Peyer's patch (tissue), 4 donors: ENCODE results near the gene ZNF418. TPM values are rescaled to one million over a fixed set of nuclear protein-coding genes. Genes with fewer than 3 reads are reported as not detected.
A peak's percentile ranks its signal among the peaks of the same experiment; 100 is the strongest.

Experiments
- DNase-seq, 3 donors: peaks; one replicate each; pipeline ENCODE4 v3.0.0-alpha.2; 2017 to 2019
- H3K27ac ChIP-seq, 4 donors: fragments of 200-600 bp; sonication (generic); one replicate each; pipeline ENCODE4 v1.5.1; 2016 to 2019
- H3K27me3 ChIP-seq, 2 donors: fragments of 200-600 bp; sonication (generic); one replicate each; pipeline ENCODE4 v1.5.1; 2019
- H3K36me3 ChIP-seq, 3 donors: fragments of 200-600 bp; sonication (generic); one replicate each; pipeline ENCODE4 v1.5.1; 2016 to 2019
- H3K4me1 ChIP-seq, 4 donors: fragments of 200-600 bp; sonication (generic); one replicate each; pipeline ENCODE4 v1.5.1; 2016 to 2019
- H3K4me3 ChIP-seq, 4 donors: fragments of 200-600 bp; sonication (generic); 1 replicate in 3 of 4; 2 replicates in 1 of 4; pipeline ENCODE4 v1.5.1; 2016 to 2019; ENCODE audit warnings: mild to moderate bottlenecking in 1 of 4
- H3K9me3 ChIP-seq, 4 donors: fragments of 200-600 bp; sonication (generic); one replicate each; pipeline ENCODE4 v1.5.1; 2016 to 2019; ENCODE audit warnings: mild to moderate bottlenecking in 1 of 4
- CTCF ChIP-seq, 6 experiments: fragments of 450-650 bp in 4 of 6; fragments of 200-600 bp in 2 of 6; sonication (generic) in 1 of 6; IDR thresholded peaks; one replicate each; pipeline ENCODE4 v1.5.1; 2017 to 2019; ENCODE audit warnings: antibody characterized with exemption in 6 of 6, mild to moderate bottlenecking in 3 of 6, moderate library complexity in 1 of 6
- POLR2A ChIP-seq, 2 donors: fragments of 450-650 bp; IDR thresholded peaks; one replicate each; pipeline ENCODE4 v1.5.1; 2017; ENCODE audit warnings: antibody characterized with exemption in 2 of 2, mild to moderate bottlenecking in 2 of 2, moderate library complexity in 2 of 2
- total RNA-seq, 4 donors: library from RNA; depleted of rRNA; stranded (reverse); fragments of >200 nt; gene quantifications; one replicate each; pipeline ENCODE4 v1.1.0, GENCODE V29; 2016

ZNF418 gene
- total RNA-seq = 10 to 100 TPM in 1 of 4 donors, 1 to 10 TPM in 2, under 1 TPM in 1; 0.88 to 16.5 (median 2.4) TPM

GRCh38 chr19:57934820-57935665 lies at the start of gene ZNF418:
Gene ZNF418, minus strand, starts transcription at chr19:57935402. Its CDS starts 1,580 bp downstream, at chr19:57933822.
- no peak for TF ChIP-seq POLR2A (IDR thresholded peaks at IDR 0.05)
- TF ChIP-seq CTCF (IDR thresholded peaks at IDR 0.05) = no peak
- Histone ChIP-seq H3K4me3 (peak within 1 kb of the TSS; percentile 37 to 63 (median 57)), H3K36me3 (peaks cover 0 to 19% (median 0%) of the 10 kb centered on the region in 3 donors), H3K4me1 (no peaks in the 10 kb centered on the region), H3K9me3 (peaks cover 0 to 71% (median 9%) of the 10 kb centered on the region in 4 donors), H3K27ac (peak within 1 kb of the TSS in 3 of 4 donors; percentile 50 to 68 (median 60)), H3K27me3 (no peaks in the 10 kb centered on the region)
- DNase-seq = peak; percentile 34 to 62 (median 51)

- DNase-seq = no peak
- Histone ChIP-seq H3K4me1 (no peaks in the 10 kb centered on the region), H3K27ac (no peak overlapping the region), H3K4me3 (no peak overlapping the region), H3K27me3 (no peaks in the 10 kb centered on the region), H3K9me3 (peaks cover 0 to 98% (median 54%) of the 10 kb centered on the region in 4 donors), H3K36me3 (peaks cover 4 to 71% (median 7%) of the 10 kb centered on the region in 3 donors)
- TF ChIP-seq POLR2A (IDR thresholded peaks at IDR 0.05) (no peak), CTCF (IDR thresholded peaks at IDR 0.05) (no peak)
Observed at GRCh38 chr19:57978586-57979289, 43.5 kb upstream of the ZNF418 start.

DNA sequence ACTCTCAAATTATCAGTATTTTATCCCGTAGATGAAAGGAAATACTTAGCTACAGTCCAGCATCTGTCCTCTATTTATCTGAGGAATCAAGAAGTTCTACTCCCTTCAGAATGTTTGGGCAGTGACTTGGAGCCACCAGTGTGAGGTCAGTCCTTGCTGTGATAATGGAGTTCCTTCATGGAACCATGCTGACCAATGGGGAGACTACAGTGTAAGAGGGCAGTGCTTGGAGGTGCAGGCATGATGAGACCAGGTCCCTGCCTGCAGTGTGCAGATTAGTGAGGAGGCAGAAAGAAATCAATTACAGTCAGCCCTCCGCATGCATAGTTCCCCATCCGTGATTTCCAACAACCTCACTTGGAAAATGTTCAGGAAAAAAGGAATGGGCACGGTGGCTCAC lies 39.2 kb upstream of the ZNF418 start, which contains the start of gene C19orf18:
Gene C19orf18 (minus strand): TSS at position 101 of the 400 bp plus-strand sequence. CDS start 102 bp downstream, outside the sequence.
- Histone ChIP-seq H3K36me3 (peaks cover 0 to 28% (median 0%) of the 10 kb centered on the region in 3 donors), H3K9me3 (peaks cover 0 to 88% (median 45%) of the 10 kb centered on the region in 4 donors), H3K27me3 (no peaks in the 10 kb centered on the region), H3K27ac (no peak within 1 kb of the TSS), H3K4me1 (no peaks in the 10 kb centered on the region), H3K4me3 (no peak within 1 kb of the TSS)
- no peak for DNase-seq
- TF ChIP-seq CTCF (IDR thresholded peaks at IDR 0.05) (no peak), POLR2A (IDR thresholded peaks at IDR 0.05) (no peak)

GRCh38 chr19:57964761-57965160 lies 29.6 kb upstream of the ZNF418 start:
- Histone ChIP-seq H3K36me3 (no peaks in the 10 kb centered on the region), H3K27ac (no peak overlapping the region), H3K4me3 (no peak overlapping the region), H3K27me3 (no peaks in the 10 kb centered on the region), H3K9me3 (peaks cover 0 to 56% (median 24%) of the 10 kb centered on the region in 4 donors), H3K4me1 (no peaks in the 10 kb centered on the region)
- TF ChIP-seq POLR2A (IDR thresholded peaks at IDR 0.05) (no peak), CTCF (IDR thresholded peaks at IDR 0.05) (no peak)
- DNase-seq = no peak

DNA sequence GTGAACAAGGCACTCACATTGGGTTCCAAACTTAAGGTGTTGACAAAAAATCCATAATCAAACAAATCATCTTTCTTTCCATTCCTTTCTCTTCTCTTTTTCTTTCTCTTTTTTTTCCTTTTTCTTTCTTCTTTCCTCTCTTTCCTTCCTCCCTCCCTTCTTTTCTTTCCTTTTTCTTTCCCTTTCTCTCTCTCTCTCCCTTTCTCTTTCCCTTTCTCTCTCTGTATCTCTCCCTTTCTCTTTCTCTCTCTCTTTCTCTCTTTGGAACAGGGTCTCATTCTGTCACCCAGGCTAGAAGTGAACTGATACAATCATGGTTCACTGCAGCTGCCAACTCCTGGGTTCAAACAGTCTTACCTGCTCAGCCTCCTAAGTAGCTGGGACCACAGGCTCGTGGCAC lies 26.6 kb upstream of the ZNF418 start:
- H3K4me1 ChIP-seq = no peaks in the 10 kb centered on the region
- no peak overlapping the region for H3K4me3 ChIP-seq
- peaks cover 0 to 64% (median 14%) of the 10 kb centered on the region in 4 donors for H3K9me3 ChIP-seq
- H3K27me3 ChIP-seq = no peaks in the 10 kb centered on the region
- no peaks in the 10 kb centered on the region for H3K36me3 ChIP-seq
- TF ChIP-seq CTCF (IDR thresholded peaks at IDR 0.05) (no peak), POLR2A (IDR thresholded peaks at IDR 0.05) (no peak)
- H3K27ac ChIP-seq = no peak overlapping the region
- no peak for DNase-seq
